K562 (cell line): ENCODE measurements around the gene LIPM. TPM values are rescaled to one million over a fixed set of nuclear protein-coding genes. Genes with fewer than 3 reads are reported as not detected.

Source experiments
- ATAC-seq: fragments of 200-7000 bp; cut with Tn5 transposase; 3 replicates; pipeline ENCODE4 v1.9.1; 2020; ENCODE audit warnings: moderate library complexity
- BruUV-seq: library from RNA; stranded (reverse); fragments of 400-500 nt; replicated peaks from 2 replicates; lab custom pipeline; 2021; lab: Mats Ljungman, UMichigan
- CTCF ChIA-PET: fragments of 300-600 bp; formaldehyde crosslinking; extraction: SDS; loops from one replicate; lab custom pipeline; 2021; ENCODE audit warnings: low intra/inter-chr PET ratio; lab: Yijun Ruan, JAX
- POLR2A ChIA-PET: fragments of 300-600, 350-650 bp; sonication (Branson Sonifier 250); formaldehyde crosslinking; extraction: SDS; loops from one replicate; lab custom pipeline; 2021; ENCODE audit warnings: antibody characterized with exemption, inconsistent platforms; lab: Yijun Ruan, JAX
- DNase-seq, 4 experiments: peaks; one replicate each; pipeline versions ENCODE4 v3.0.0 to v3.0.0-alpha.2; 2011 to 2018; ENCODE audit warnings: low spot score in 3 of 4, mixed read lengths in 3 of 4; ENCODE audit errors: extremely low read depth in 1 of 4
- FAIRE-seq: peaks from 2 replicates; lab custom pipeline; 2011; peaks lifted over from hg19 to GRCh38; lab: Jason Lieb, UNC
- H2AFZ ChIP-seq: 2 replicates; pipeline ENCODE4 v1.6.0; 2011; ENCODE audit warnings: low read depth, low read length, control low read depth, inconsistent platforms
- H3K27ac ChIP-seq: fragments of 200-600 bp; 3 replicates; pipeline ENCODE4 v1.8.0; 2011; ENCODE audit warnings: low read depth, mild to moderate bottlenecking, control low read depth, inconsistent platforms, low read length, moderate library complexity, mixed read lengths; ENCODE audit errors: extremely low read depth
- H3K27me3 ChIP-seq, 2 experiments: fragments of 300-600 bp in 1 of 2; 2 replicates in 1 of 2; 3 replicates in 1 of 2; pipeline versions ENCODE4 v1.6.0 to v1.8.0; 2011; ENCODE audit warnings: inconsistent platforms in 2 of 2, low read length in 2 of 2, mild to moderate bottlenecking in 1 of 2, mixed read lengths in 1 of 2, moderate library complexity in 1 of 2; ENCODE audit not compliant: control insufficient read depth in 2 of 2, insufficient read depth in 2 of 2
- H3K36me3 ChIP-seq: fragments of 300-600 bp; 3 replicates; pipeline ENCODE4 v1.8.0; 2011; ENCODE audit warnings: mild to moderate bottlenecking, low read length, inconsistent platforms; ENCODE audit not compliant: control insufficient read depth, insufficient read depth
- H3K4me1 ChIP-seq, 2 experiments: fragments of 200-600 bp in 1 of 2; replicated peaks in 1 of 2; 2 replicates in 1 of 2; 3 replicates in 1 of 2; pipeline versions ENCODE4 v1.5.1 to v1.8.0; 2011; ENCODE audit warnings: inconsistent platforms in 2 of 2, low read length in 2 of 2, mild to moderate bottlenecking in 1 of 2, mixed read lengths in 1 of 2, moderate library complexity in 1 of 2; ENCODE audit not compliant: control insufficient read depth in 2 of 2, insufficient read depth in 2 of 2
- H3K4me2 ChIP-seq: 2 replicates; pipeline ENCODE4 v1.6.1; 2011; ENCODE audit warnings: low read length, control low read depth, inconsistent platforms, mixed read lengths; ENCODE audit not compliant: insufficient read depth
- H3K4me3 ChIP-seq: fragments of 200-600 bp; sonication (generic), shearing (Covaris generic); 2 replicates; pipeline ENCODE4 v1.5.1; 2016; ENCODE audit warnings: control low read depth, inconsistent platforms
- H3K79me2 ChIP-seq: fragments of 200-600 bp; 3 replicates; pipeline ENCODE4 v1.8.0; 2011; ENCODE audit warnings: low read length, inconsistent platforms; ENCODE audit not compliant: control insufficient read depth, insufficient read depth
- H3K9ac ChIP-seq, 2 experiments: 2 replicates each; pipeline versions ENCODE4 v1.6.0 to v1.6.1; 2011; ENCODE audit warnings: low read depth in 2 of 2, low read length in 2 of 2, control low read depth in 1 of 2, inconsistent platforms in 1 of 2, mild to moderate bottlenecking in 1 of 2, mixed read lengths in 1 of 2; ENCODE audit not compliant: insufficient read depth in 1 of 2
- H3K9me1 ChIP-seq: one replicate; pipeline ENCODE4 v1.6.0; 2011; ENCODE audit warnings: inconsistent platforms, mild to moderate bottlenecking, low read length, moderate library complexity; ENCODE audit not compliant: control insufficient read depth, insufficient read depth
- H3K9me3 ChIP-seq: replicated peaks from 2 replicates; pipeline ENCODE4 v1.5.1; 2011; ENCODE audit warnings: low read depth, low read length, inconsistent platforms; ENCODE audit not compliant: control insufficient read depth, insufficient read depth
- H4K20me1 ChIP-seq: replicated peaks from 2 replicates; pipeline ENCODE4 v1.6.1; 2011; ENCODE audit warnings: low read length, inconsistent platforms, mixed read lengths; ENCODE audit not compliant: control insufficient read depth, insufficient read depth
- CEBPB ChIP-seq: fragments of 450-650 bp; IDR thresholded peaks from 2 replicates; pipeline ENCODE4 v1.6.1; 2016; ENCODE audit warnings: missing genetic modification characterization, missing compliant biosample characterization
- FUS ChIP-seq: fragments of 200-400 bp; formaldehyde crosslinking; optimal IDR thresholded peaks from 2 replicates; pipeline ENCODE3; 2017; ENCODE audit warnings: low read depth, low read length
- SMAD4 ChIP-seq: fragments of 250-450 bp; sonication (Bioruptor Pico); conservative IDR thresholded peaks from 2 replicates; pipeline ENCODE4 v1.8.0; 2021; ENCODE audit warnings: inconsistent platforms, mild to moderate bottlenecking, moderate library complexity
- SMARCA5 ChIP-seq: fragments of 450-650 bp; IDR thresholded peaks from 2 replicates; pipeline ENCODE4 v1.6.1; 2016
- SOX6 ChIP-seq: fragments of 450-650 bp; IDR thresholded peaks from 2 replicates; pipeline ENCODE4 v1.6.1; 2014; ENCODE audit warnings: mild to moderate bottlenecking
- ZBTB7A ChIP-seq: IDR thresholded peaks from 2 replicates; pipeline ENCODE4 v1.6.1; 2011; ENCODE audit warnings: low read depth, mild to moderate bottlenecking, low read length, moderate library complexity, borderline replicate concordance; ENCODE audit not compliant: control insufficient read depth
- ZNF76 ChIP-seq: fragments of 250-450 bp; sonication (Bioruptor Pico); IDR thresholded peaks from 2 replicates; pipeline ENCODE4 v1.4.0; 2020; ENCODE audit warnings: mild to moderate bottlenecking, moderate library complexity, borderline replicate concordance
- ZZZ3 ChIP-seq: fragments of 450-650 bp; IDR thresholded peaks from 2 replicates; pipeline ENCODE4 v1.6.1; 2016; ENCODE audit warnings: antibody characterized with exemption, mild to moderate bottlenecking, moderate library complexity
- WGBS: fragments of 100-300 bp; shearing (Covaris generic); methylation state at CpG from one replicate; pipeline ENCODE4 v1.1.6; 2016; ENCODE audit warnings: low coverage, mixed read lengths; ENCODE audit not compliant: insufficient coverage; ENCODE audit errors: missing lambda C conversion rate; 5-methylcytosine and 5-hydroxymethylcytosine counted together
- in situ Hi-C: fragments of 300-500 bp; cut with MboI; formaldehyde crosslinking; loops from 4 replicates; pipeline ENCODE4 v1.15.0; 2018; ENCODE audit warnings: inconsistent platforms, mixed read lengths
- intact Hi-C: fragments of 100-400 bp; cut with micrococcal nuclease; formaldehyde crosslinking; loops from 2 replicates; pipeline ENCODE4 v1.14.2; 2022
- polyA plus RNA-seq, 8 experiments: library from polyadenylated mRNA; depleted of rRNA in 4 of 8; stranded (reverse) in 5 of 8; unstranded in 3 of 8; fragments of >200 nt; fragmentation: Nextera tagmentation in 2 of 8; fragmentation: Illumina TruSeq in 1 of 8; extraction: Ambion mirVana in 2 of 8; extraction: Trizol in 1 of 8; gene quantifications; 2 replicates each; pipeline versions ENCODE4 v1.2.1 to v1.2.3, GENCODE V29; 2011 to 2014; ENCODE audit warnings: inconsistent platforms in 1 of 8, missing spikeins in 1 of 8
- total RNA-seq, 7 experiments: library from RNA; depleted of rRNA in 6 of 7; stranded (reverse); fragments of >200 nt in 6 of 7; fragmentation: Illumina TruSeq in 2 of 7; extraction: Trizol in 2 of 7; gene quantifications; 2 replicates each; pipeline versions ENCODE4 v1.2.1 to v1.2.3, GENCODE V29; 2011 to 2021; ENCODE audit warnings: low replicate concordance in 1 of 7
- TF ChIP-seq, protein P1 (sequence below): fragments of 450-650 bp; IDR thresholded peaks from 2 replicates; pipeline ENCODE4 v1.6.1; 2016; ENCODE audit warnings: borderline replicate concordance

Gene LIPM
- total and polyA plus RNA-seq, 9 of the 15 experiments (the other 6 are each of a cell fraction or from before 2014, with no cell fraction given), result not detected

GRCh38 chr10:88841316-88842111 is 39.0 kb downstream of the LIPM start:
- Histone ChIP-seq H3K79me2 (no peaks in the 10 kb centered on the region), H3K4me1 (no peaks in the 10 kb centered on the region), H3K36me3 (no peaks in the 10 kb centered on the region), H3K4me2 (no peak overlapping the region), H2AFZ (no peak overlapping the region), H3K27ac (no peak overlapping the region), H3K9me1 (no peaks in the 10 kb centered on the region), H3K9me3 (no peaks in the 10 kb centered on the region), H3K9ac (no peak overlapping the region), H3K4me3 (no peak overlapping the region), H4K20me1 (no peaks in the 10 kb centered on the region), H3K27me3 (no peaks in the 10 kb centered on the region)
- TF ChIP-seq SOX6 (no peak), CEBPB (tag) (no peak), SMAD4 (CRISPR knock-in tag) (no peak), SMARCA5 (no peak), ZBTB7A (no peak), ZNF76 (CRISPR knock-in tag) (no peak), FUS (no peak), ZZZ3 (no peak)
- TF ChIP-seq, protein P1, sequence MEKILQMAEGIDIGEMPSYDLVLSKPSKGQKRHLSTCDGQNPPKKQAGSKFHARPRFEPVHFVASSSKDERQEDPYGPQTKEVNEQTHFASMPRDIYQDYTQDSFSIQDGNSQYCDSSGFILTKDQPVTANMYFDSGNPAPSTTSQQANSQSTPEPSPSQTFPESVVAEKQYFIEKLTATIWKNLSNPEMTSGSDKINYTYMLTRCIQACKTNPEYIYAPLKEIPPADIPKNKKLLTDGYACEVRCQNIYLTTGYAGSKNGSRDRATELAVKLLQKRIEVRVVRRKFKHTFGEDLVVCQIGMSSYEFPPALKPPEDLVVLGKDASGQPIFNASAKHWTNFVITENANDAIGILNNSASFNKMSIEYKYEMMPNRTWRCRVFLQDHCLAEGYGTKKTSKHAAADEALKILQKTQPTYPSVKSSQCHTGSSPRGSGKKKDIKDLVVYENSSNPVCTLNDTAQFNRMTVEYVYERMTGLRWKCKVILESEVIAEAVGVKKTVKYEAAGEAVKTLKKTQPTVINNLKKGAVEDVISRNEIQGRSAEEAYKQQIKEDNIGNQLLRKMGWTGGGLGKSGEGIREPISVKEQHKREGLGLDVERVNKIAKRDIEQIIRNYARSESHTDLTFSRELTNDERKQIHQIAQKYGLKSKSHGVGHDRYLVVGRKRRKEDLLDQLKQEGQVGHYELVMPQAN, result no peak
- ChIA-PET CTCF (no interaction called here), POLR2A (no interaction called here)
- no peak for ATAC-seq
- FAIRE-seq, result no peak
- 3% methylated on average over 6 of the region's 6 CpGs for WGBS
- in situ Hi-C loops, result no loop called here
- intact Hi-C loops, result no loop called here
- DNase-seq, result no peak
- BruUV-seq, result no TSS peak
